Endothelial cell of umbilical vein (primary cell): ENCODE measurements around the gene NXPH1. TPM values are rescaled to one million over a fixed set of nuclear protein-coding genes. Genes with fewer than 3 reads are reported as not detected.

ENCODE experiments used
- BruUV-seq: library from RNA; stranded (reverse); fragments of 400-500 nt; replicated peaks from 2 replicates; lab custom pipeline; 2021; lab: Mats Ljungman, UMichigan
- CTCF ChIA-PET: fragments of 300-600, 350-600 bp; sonication (Branson Sonifier 250); formaldehyde crosslinking; loops from one replicate; lab custom pipeline; 2021; ENCODE audit warnings: antibody characterized with exemption, inconsistent platforms; lab: Charles Lee
- POLR2A ChIA-PET: fragments of 300-600, 350-600 bp; sonication (Branson Sonifier 250); formaldehyde crosslinking; loops from one replicate; lab custom pipeline; 2021; ENCODE audit warnings: antibody characterized with exemption, inconsistent platforms; lab: Charles Lee
- DNase-seq: peaks from one replicate; pipeline ENCODE4 v3.0.0-alpha.2; 2011; ENCODE audit warnings: low read depth, low spot score
- FAIRE-seq: peaks from 2 replicates; lab custom pipeline; 2011; peaks lifted over from hg19 to GRCh38; lab: Jason Lieb, UNC
- H2AFZ ChIP-seq: 2 replicates; pipeline ENCODE4 v1.6.0; 2012; ENCODE audit warnings: low read depth, low read length, control low read depth, inconsistent platforms
- H3K27ac ChIP-seq: 2 replicates; pipeline ENCODE4 v1.5.1; 2011; ENCODE audit warnings: low read depth, mild to moderate bottlenecking, control low read depth, low read length, moderate library complexity; ENCODE audit not compliant: insufficient read depth
- H3K27me3 ChIP-seq, 2 experiments: 2 replicates each; pipeline versions ENCODE4 v1.6.0 to v1.6.1; 2011; ENCODE audit warnings: low read length in 2 of 2, mixed read lengths in 1 of 2; ENCODE audit not compliant: control insufficient read depth in 2 of 2, insufficient read depth in 2 of 2
- H3K36me3 ChIP-seq, 2 experiments: 2 replicates in 1 of 2; 3 replicates in 1 of 2; pipeline ENCODE4 v1.5.1; 2011; ENCODE audit warnings: low read length in 2 of 2, mild to moderate bottlenecking in 1 of 2, moderate library complexity in 1 of 2; ENCODE audit not compliant: control insufficient read depth in 2 of 2, insufficient read depth in 2 of 2; ENCODE audit errors: extremely low read depth in 1 of 2
- H3K4me1 ChIP-seq: 3 replicates; pipeline ENCODE4 v1.5.1; 2011; ENCODE audit warnings: mild to moderate bottlenecking, low read length; ENCODE audit not compliant: control insufficient read depth, insufficient read depth; ENCODE audit errors: extremely low read depth
- H3K4me2 ChIP-seq: 2 replicates; pipeline ENCODE4 v1.6.1; 2011; ENCODE audit warnings: low read length, control low read depth, mixed read lengths; ENCODE audit not compliant: insufficient read depth
- H3K4me3 ChIP-seq, 3 experiments: fragments of 200-600 bp in 1 of 3; sonication (generic), shearing (Covaris generic) in 1 of 3; replicated peaks in 1 of 3; 2 replicates each; pipeline ENCODE4 v1.5.1; 2011 to 2016; ENCODE audit warnings: control low read depth in 3 of 3, low read length in 3 of 3, mild to moderate bottlenecking in 2 of 3, inconsistent platforms in 1 of 3, low read depth in 1 of 3, moderate library complexity in 1 of 3; ENCODE audit not compliant: insufficient read depth in 1 of 3
- H3K79me2 ChIP-seq: 2 replicates; pipeline ENCODE4 v1.6.0; 2012; ENCODE audit warnings: low read length, inconsistent platforms; ENCODE audit not compliant: control insufficient read depth, insufficient read depth
- H3K9ac ChIP-seq: replicated peaks from 2 replicates; pipeline ENCODE3; 2011; ENCODE audit warnings: low read length, control low read depth; ENCODE audit not compliant: insufficient read depth; ENCODE audit errors: extremely low read depth
- H3K9me1 ChIP-seq: replicated peaks from 3 replicates; pipeline ENCODE4 v1.6.0; 2011; ENCODE audit warnings: mild to moderate bottlenecking, low read length; ENCODE audit not compliant: control insufficient read depth, insufficient read depth; ENCODE audit errors: extremely low read depth
- H3K9me3 ChIP-seq: replicated peaks from 2 replicates; pipeline ENCODE4 v1.5.1; 2012; ENCODE audit warnings: low read length, inconsistent platforms; ENCODE audit not compliant: control insufficient read depth, insufficient read depth
- H4K20me1 ChIP-seq: replicated peaks from 2 replicates; pipeline ENCODE3; 2011; ENCODE audit warnings: mild to moderate bottlenecking, low read length; ENCODE audit not compliant: control insufficient read depth, insufficient read depth; ENCODE audit errors: extremely low read depth
- GATA2 ChIP-seq: IDR thresholded peaks from 2 replicates; pipeline ENCODE4 v1.7.0; 2011; ENCODE audit warnings: low read depth, mild to moderate bottlenecking, moderate library complexity, mixed read lengths, low read length; ENCODE audit not compliant: insufficient read length, insufficient read depth
- MYC ChIP-seq: IDR thresholded peaks from one replicate; pipeline ENCODE4 v1.6.1; 2011; ENCODE audit warnings: mild to moderate bottlenecking, low read depth, low read length
- POLR2A ChIP-seq: IDR thresholded peaks from 2 replicates; pipeline ENCODE4 v1.6.1; 2012; ENCODE audit warnings: low read depth, mild to moderate bottlenecking, control low read depth, low read length
- POLR2AphosphoS5 ChIP-seq: IDR thresholded peaks from 2 replicates; pipeline ENCODE4 v1.6.1; 2012; ENCODE audit warnings: low read depth, mild to moderate bottlenecking, control low read depth, low read length, moderate library complexity; ENCODE audit not compliant: insufficient read depth
- dilution Hi-C: fragments of 300-500 bp; cut with MboI; formaldehyde crosslinking; loops from one replicate; pipeline ENCODE4 v1.15.0; 2019; ENCODE audit warnings: low sequenced_read_pairs; ENCODE audit not compliant: extremely low pct_ligation_motif_present
- intact Hi-C: fragments of 100-400 bp; cut with micrococcal nuclease; formaldehyde crosslinking; loops from one replicate; pipeline ENCODE4 v1.10.0; 2022
- polyA plus RNA-seq, 4 experiments: library from polyadenylated mRNA; depleted of rRNA in 3 of 4; stranded (reverse) in 3 of 4; unstranded in 1 of 4; fragments of >200 nt; gene quantifications; 2 replicates each; pipeline versions ENCODE4 v1.2.1 to v1.2.3, GENCODE V29; 2011 to 2012; ENCODE audit warnings: missing spikeins in 1 of 4
- total RNA-seq: library from RNA; stranded (reverse); gene quantifications from 2 replicates; pipeline ENCODE4 v1.2.3, GENCODE V29; 2021

NXPH1 gene
- total and polyA plus RNA-seq, 2 donors (not counting 3 experiments of a cell fraction or from before 2014, with no cell fraction given), result not detected

GRCh38 chr7:8481752-8482446, 48.5 kb downstream of the NXPH1 start:
- Histone ChIP-seq H3K79me2 (no peaks in the 10 kb centered on the region), H3K36me3 (no peaks in the 10 kb centered on the region), H4K20me1 (no peaks in the 10 kb centered on the region), H3K9me3 (no peaks in the 10 kb centered on the region), H3K4me1 (no peaks in the 10 kb centered on the region), H2AFZ (no peak overlapping the region), H3K27ac (no peak overlapping the region), H3K9me1 (no peaks in the 10 kb centered on the region), H3K4me3 (no peak overlapping the region), H3K27me3 (no peaks in the 10 kb centered on the region), H3K4me2 (no peak overlapping the region), H3K9ac (no peak overlapping the region)
- dilution Hi-C loops (no loop called here), intact Hi-C loops (no loop called here)
- FAIRE-seq (no peak), DNase-seq (no peak)
- BruUV-seq, result no TSS peak
- ChIA-PET POLR2A (no interaction called here), CTCF (no interaction called here)
- no peak for TF ChIP-seq POLR2A

DNA sequence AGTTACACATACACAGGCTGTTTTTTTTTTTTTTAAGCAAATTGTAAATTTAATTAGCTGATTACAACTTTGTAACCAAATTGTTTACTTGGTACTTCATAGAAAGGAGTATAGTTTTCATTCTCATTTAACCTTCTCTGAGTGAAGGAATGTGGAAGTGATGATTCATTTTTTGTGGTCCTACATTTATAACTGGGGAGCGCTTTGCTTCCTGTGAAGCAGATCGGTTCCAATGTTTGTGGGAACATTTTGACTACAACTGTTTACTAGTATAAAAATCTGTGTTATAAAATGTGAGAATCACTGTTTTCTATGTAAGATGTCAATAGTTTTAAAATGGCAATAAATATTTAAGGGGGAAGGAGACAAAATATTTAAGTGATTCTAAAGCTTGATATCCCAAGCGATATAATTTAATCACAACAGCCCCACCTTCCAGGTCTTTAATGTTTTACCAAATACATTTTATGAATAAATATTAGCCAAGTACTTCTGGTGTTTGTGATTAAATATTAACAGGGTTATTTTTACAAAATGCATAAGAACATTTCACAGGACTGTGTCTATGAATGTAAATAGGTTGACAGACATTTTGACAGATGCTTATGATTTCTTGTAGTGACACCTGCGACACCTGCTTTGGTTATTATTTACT, 57.1 kb downstream of the NXPH1 start:
- H3K4me3 ChIP-seq, result no peak overlapping the region
- POLR2A ChIA-PET, result no interaction called here
- BruUV-seq, result no TSS peak
- TF ChIP-seq GATA2 (no peak), MYC (no peak), POLR2AphosphoS5 (no peak)
- no peaks in the 10 kb centered on the region for H4K20me1 ChIP-seq
- no peaks in the 10 kb centered on the region for H3K9me1 ChIP-seq
- no peaks in the 10 kb centered on the region for H3K79me2 ChIP-seq
- H2AFZ ChIP-seq, result no peak overlapping the region
- H3K4me2 ChIP-seq, result no peak overlapping the region
- H3K9me3 ChIP-seq, result no peaks in the 10 kb centered on the region
- no peak for DNase-seq
- CTCF ChIA-PET, result no interaction called here
- no peak for FAIRE-seq
- no peak overlapping the region for H3K27ac ChIP-seq
- no peaks in the 10 kb centered on the region for H3K36me3 ChIP-seq
- H3K4me1 ChIP-seq, result no peaks in the 10 kb centered on the region
- H3K9ac ChIP-seq, result no peak overlapping the region
- intact Hi-C loops, result no loop called here
- H3K27me3 ChIP-seq, result no peaks in the 10 kb centered on the region
- dilution Hi-C loops, result no loop called here
